ENCODE data around the gene DDO. TPM values are rescaled to one million over a fixed set of nuclear protein-coding genes. Genes with fewer than 3 reads are reported as not detected.
"Not testable (repeated sequence)": the region's sequence is repeated elsewhere in the genome, so short reads cannot be mapped to it uniquely, and the experiment has no call there.

Gene DDO
- total RNA-seq, 4 donors from 2014 or later: 2.5 to 5.0 (median 2.6) TPM

DNA sequence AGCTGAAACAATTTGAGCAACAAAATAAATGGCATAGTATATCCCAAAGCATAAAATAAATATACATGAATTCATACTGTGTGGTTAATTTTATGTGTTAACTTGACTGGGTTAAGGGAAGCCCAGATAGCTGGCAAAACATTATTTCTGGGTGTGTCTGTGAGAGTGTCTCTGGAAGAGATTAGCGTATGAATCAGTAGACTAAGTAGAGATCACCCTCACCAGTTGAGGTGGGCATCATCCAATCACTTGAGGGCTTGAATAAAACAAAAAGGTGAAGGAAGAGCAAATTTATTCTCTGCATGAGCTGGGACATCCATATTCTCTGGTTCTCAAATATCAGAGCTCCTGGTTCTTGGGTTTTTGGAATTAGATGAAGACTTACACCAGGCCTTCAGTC is 43.1 kb upstream of the DDO start:
- TF ChIP-seq, protein P1, sequence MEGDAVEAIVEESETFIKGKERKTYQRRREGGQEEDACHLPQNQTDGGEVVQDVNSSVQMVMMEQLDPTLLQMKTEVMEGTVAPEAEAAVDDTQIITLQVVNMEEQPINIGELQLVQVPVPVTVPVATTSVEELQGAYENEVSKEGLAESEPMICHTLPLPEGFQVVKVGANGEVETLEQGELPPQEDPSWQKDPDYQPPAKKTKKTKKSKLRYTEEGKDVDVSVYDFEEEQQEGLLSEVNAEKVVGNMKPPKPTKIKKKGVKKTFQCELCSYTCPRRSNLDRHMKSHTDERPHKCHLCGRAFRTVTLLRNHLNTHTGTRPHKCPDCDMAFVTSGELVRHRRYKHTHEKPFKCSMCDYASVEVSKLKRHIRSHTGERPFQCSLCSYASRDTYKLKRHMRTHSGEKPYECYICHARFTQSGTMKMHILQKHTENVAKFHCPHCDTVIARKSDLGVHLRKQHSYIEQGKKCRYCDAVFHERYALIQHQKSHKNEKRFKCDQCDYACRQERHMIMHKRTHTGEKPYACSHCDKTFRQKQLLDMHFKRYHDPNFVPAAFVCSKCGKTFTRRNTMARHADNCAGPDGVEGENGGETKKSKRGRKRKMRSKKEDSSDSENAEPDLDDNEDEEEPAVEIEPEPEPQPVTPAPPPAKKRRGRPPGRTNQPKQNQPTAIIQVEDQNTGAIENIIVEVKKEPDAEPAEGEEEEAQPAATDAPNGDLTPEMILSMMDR (IDR thresholded peaks at IDR 0.05): no peak
- no peak for TF ChIP-seq POLR2A (IDR thresholded peaks at IDR 0.05)
- intact Hi-C loops (cut with DNase I): no loop called here
- no peaks in the 10 kb centered on the region for H3K9me3 ChIP-seq
- H3K27ac ChIP-seq: no peak overlapping the region
- H3K27me3 ChIP-seq: no peaks in the 10 kb centered on the region
- no peak overlapping the region for H3K4me3 ChIP-seq (replicated peaks in 1 of 3)
- WGBS, 2 donors: 89 to 93% methylated on average over 1 of the region's 1 CpG
- H3K36me3 ChIP-seq: no peaks in the 10 kb centered on the region
- H3K4me1 ChIP-seq: no peaks in the 10 kb centered on the region
- no peak for DNase-seq

DNA sequence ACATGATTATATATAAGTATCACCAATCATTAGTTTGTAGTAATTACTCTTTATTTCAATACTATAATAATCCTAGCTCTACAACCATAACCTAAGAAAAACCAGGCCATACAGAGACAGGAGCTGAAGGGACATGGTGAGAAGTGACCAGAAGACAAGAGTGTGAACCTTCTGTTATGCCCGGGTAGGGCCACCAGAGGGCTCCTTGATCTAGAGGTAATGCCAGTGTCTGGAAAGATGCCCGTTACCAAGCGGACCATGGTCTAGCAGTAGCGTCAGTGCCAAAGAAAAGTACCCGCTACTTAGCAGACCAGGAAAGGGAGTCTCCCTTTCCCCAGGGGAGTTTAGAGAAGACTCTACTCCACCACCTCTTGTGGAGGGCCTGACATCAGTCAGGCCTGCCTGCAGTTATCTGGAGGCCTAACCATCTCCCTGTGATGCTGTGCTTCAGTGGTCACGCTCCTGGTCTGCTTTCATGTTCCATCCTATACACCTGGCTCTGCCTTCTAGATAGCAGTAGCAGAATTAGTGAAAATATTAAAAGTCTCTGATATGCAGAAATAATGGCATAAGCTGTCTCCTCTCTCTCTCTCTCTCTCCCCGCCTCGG is 42.3 kb upstream of the DDO start:
- H3K36me3 ChIP-seq; intact Hi-C loops (cut with DNase I); H3K4me3 ChIP-seq (replicated peaks in 1 of 3); H3K27ac ChIP-seq; H3K9me3 ChIP-seq; H3K4me1 ChIP-seq; H3K27me3 ChIP-seq: not testable (repeated sequence)
- WGBS, 2 donors: 79 to 82% methylated on average over 8 of the region's 8 CpGs
- DNase-seq: peak; percentile 36 to 65
- TF ChIP-seq, protein P1 (IDR thresholded peaks at IDR 0.05): peak in 3 of 6 experiments; percentile 22 to 32 (median 30)

DNA sequence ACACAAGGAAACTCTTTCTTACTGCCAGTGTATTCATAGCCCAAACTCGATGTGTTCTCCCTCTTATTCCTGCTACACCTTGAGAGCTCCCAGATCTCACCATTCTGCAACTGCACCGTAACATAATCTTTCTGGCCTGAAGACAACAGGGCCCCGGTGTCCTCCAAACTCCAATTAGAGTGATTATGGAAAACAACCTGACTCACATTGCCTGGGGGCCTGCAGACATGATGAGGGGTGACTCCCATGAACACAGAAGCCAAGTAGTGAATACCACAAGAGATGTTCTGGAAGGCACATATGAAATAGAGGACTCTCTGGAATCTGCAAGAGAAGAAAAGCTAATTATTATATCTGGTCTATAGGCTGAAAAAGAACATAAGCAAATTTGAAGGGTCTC is 41.3 kb upstream of the DDO start:
- Histone ChIP-seq H3K27me3 (no peaks in the 10 kb centered on the region), H3K27ac (no peak overlapping the region), H3K4me1 (no peaks in the 10 kb centered on the region), H3K36me3 (no peaks in the 10 kb centered on the region), H3K4me3 (replicated peaks in 1 of 3) (no peak overlapping the region), H3K9me3 (no peaks in the 10 kb centered on the region)
- TF ChIP-seq POLR2A (IDR thresholded peaks at IDR 0.05): no peak
- TF ChIP-seq, protein P1 (IDR thresholded peaks at IDR 0.05): no peak
- intact Hi-C loops (cut with DNase I): no loop called here
- no peak for DNase-seq
- 78 to 96% methylated on average over 3 of the region's 3 CpGs for WGBS, 2 donors

- DNase-seq: no peak
- no peaks in the 10 kb centered on the region for H3K4me1 ChIP-seq
- H3K4me3 ChIP-seq (replicated peaks in 1 of 3): no peak overlapping the region
- WGBS, 2 donors: 75 to 76% methylated on average over 4 of the region's 4 CpGs
- no peak overlapping the region for H3K27ac ChIP-seq
- H3K27me3 ChIP-seq: no peaks in the 10 kb centered on the region
- no peaks in the 10 kb centered on the region for H3K9me3 ChIP-seq
- no peak for TF ChIP-seq POLR2A (IDR thresholded peaks at IDR 0.05)
- TF ChIP-seq, protein P1 (IDR thresholded peaks at IDR 0.05): no peak
- intact Hi-C loops (cut with DNase I): no loop called here
- no peaks in the 10 kb centered on the region for H3K36me3 ChIP-seq
Observed at GRCh38 chr6:110449541-110449895, 34.1 kb upstream of the DDO start.

GRCh38 chr6:110448846-110449540 is 33.6 kb upstream of the DDO start:
- Histone ChIP-seq H3K9me3 (no peaks in the 10 kb centered on the region), H3K4me1 (no peaks in the 10 kb centered on the region), H3K27me3 (no peaks in the 10 kb centered on the region), H3K36me3 (no peaks in the 10 kb centered on the region), H3K4me3 (replicated peaks in 1 of 3) (no peak overlapping the region), H3K27ac (no peak overlapping the region)
- TF ChIP-seq POLR2A (IDR thresholded peaks at IDR 0.05): no peak
- no peak for DNase-seq
- WGBS, 2 donors: 64 to 67% methylated on average over 4 of the region's 4 CpGs
- intact Hi-C loops (cut with DNase I): no loop called here

All from thyroid gland (tissue), 4 donors.